Left lung (tissue), 10 donors: ENCODE data around the gene SLC38A10. TPM values are rescaled to one million over a fixed set of nuclear protein-coding genes. Genes with fewer than 3 reads are reported as not detected.

ENCODE experiments used
- ATAC-seq: fragments of 200-7000 bp; cut with Tn5 transposase; one replicate; pipeline ENCODE4 v1.9.1; 2020; ENCODE audit warnings: moderate library complexity
- DNase-seq, 4 donors: peaks; one replicate each; pipeline ENCODE4 v3.0.0-alpha.2; 2013 to 2020
- H3K27ac ChIP-seq, 2 donors: fragments of 200-600 bp; sonication (generic) in 1 of 2; one replicate each; pipeline versions ENCODE4 v1.5.0 to v1.8.0; 2020 to 2021
- H3K27me3 ChIP-seq, 2 donors: fragments of 200-600 bp; sonication (generic) in 1 of 2; one replicate each; pipeline versions ENCODE4 v1.5.0 to v1.8.0; 2020 to 2021
- H3K36me3 ChIP-seq, 2 donors: fragments of 200-600 bp; sonication (generic) in 1 of 2; one replicate each; pipeline versions ENCODE4 v1.5.0 to v1.8.0; 2020 to 2021
- H3K4me1 ChIP-seq, 2 donors: fragments of 200-600 bp; one replicate each; pipeline ENCODE4 v1.8.0; 2021
- H3K4me3 ChIP-seq, 2 donors: fragments of 200-600 bp; sonication (generic) in 1 of 2; one replicate each; pipeline versions ENCODE4 v1.5.0 to v1.8.0; 2020 to 2021; ENCODE audit warnings: mild to moderate bottlenecking in 1 of 2
- H3K9me3 ChIP-seq, 2 donors: fragments of 200-600 bp; sonication (generic) in 1 of 2; one replicate each; pipeline versions ENCODE4 v1.5.0 to v1.8.0; 2020 to 2021
- CTCF ChIP-seq, 2 donors: fragments of 200-600 bp; sonication (generic) in 1 of 2; IDR thresholded peaks; one replicate each; pipeline versions ENCODE4 v1.5.0 to v1.8.0; 2021; ENCODE audit warnings: antibody characterized with exemption in 2 of 2
- intact Hi-C, 2 donors: fragments of 100-400 bp; cut with DNase I; formaldehyde crosslinking; loops; one replicate each; pipeline versions ENCODE4 v1.11.2 to v1.14.2; 2022
- polyA plus RNA-seq, 6 donors: library from polyadenylated mRNA; unstranded; fragments of 120-200 nt; gene quantifications; one replicate each; pipeline ENCODE4 v1.2.1, GENCODE V29; 2013; ENCODE audit not compliant: insufficient read length in 6 of 6
- total RNA-seq, 2 donors: library from RNA; stranded (reverse); fragmentation: NEBNext Ultra II Directional; extraction: Animal tissue kit (Norgen Biotek cat#: 25700); gene quantifications; one replicate each; pipeline ENCODE4 v1.2.1, GENCODE V29; 2021
- donor health status: DM: no; HTN: yes; CAD: no.
- donor health status: DM: no; HTN: no; CAD: no.

Gene SLC38A10
- total and polyA plus RNA-seq, 8 donors: 48.4 to 109 (median 63.0) TPM

- peak; percentile 95 for ATAC-seq
- intact Hi-C loops: loop anchor here in 1 of 2 donors (5.0 to 10.0 kb wide), 2 partner anchors 227 to 350 kb away; no protein-coding TSS in a partner anchor
- H3K9me3 ChIP-seq: no peaks in the 10 kb centered on the region
- H3K27ac ChIP-seq: peak overlapping the region; percentile 34 to 36
- H3K36me3 ChIP-seq: peaks cover 0 to 73% of the 10 kb centered on the region in 2 donors
- peak; percentile 40 for TF ChIP-seq CTCF (IDR thresholded peaks at IDR 0.05)
- H3K4me1 ChIP-seq: peaks cover 12 to 19% of the 10 kb centered on the region in 2 donors
- H3K27me3 ChIP-seq: no peaks in the 10 kb centered on the region
- peak; percentile 79 to 95 (median 89) for DNase-seq
- no peak overlapping the region for H3K4me3 ChIP-seq
These were observed 40.0 kb downstream of the SLC38A10 start for GRCh38 chr17:81254955-81255717.

GRCh38 chr17:81253358-81254131 lies 41.6 kb downstream of the SLC38A10 start:
- H3K36me3 ChIP-seq: peaks cover 0 to 68% of the 10 kb centered on the region in 2 donors
- intact Hi-C loops: loop anchor here in 1 of 2 donors (5.0 to 10.0 kb wide), 2 partner anchors 229 to 351 kb away; no protein-coding TSS in a partner anchor
- TF ChIP-seq CTCF (IDR thresholded peaks at IDR 0.05): peak; percentile 77 to 80
- DNase-seq (peak in 2 of 4 donors; percentile 46 to 55), ATAC-seq (peak; percentile 30)
- H3K4me3 ChIP-seq: no peak overlapping the region
- no peaks in the 10 kb centered on the region for H3K27me3 ChIP-seq
- H3K9me3 ChIP-seq: no peaks in the 10 kb centered on the region
- H3K27ac ChIP-seq: no peak overlapping the region
- peaks cover 12 to 19% of the 10 kb centered on the region in 2 donors for H3K4me1 ChIP-seq

- H3K27ac ChIP-seq: no peak overlapping the region
- H3K9me3 ChIP-seq: no peaks in the 10 kb centered on the region
- ATAC-seq (no peak), DNase-seq (no peak)
- TF ChIP-seq CTCF (IDR thresholded peaks at IDR 0.05): no peak
- H3K4me3 ChIP-seq: no peak overlapping the region
- peaks cover 12 to 19% of the 10 kb centered on the region in 2 donors for H3K4me1 ChIP-seq
- no peaks in the 10 kb centered on the region for H3K27me3 ChIP-seq
- intact Hi-C loops: loop anchor here in 1 of 2 donors (5.0 to 10.0 kb wide), 2 partner anchors 229 to 352 kb away; no protein-coding TSS in a partner anchor
- H3K36me3 ChIP-seq: peaks cover 0 to 67% of the 10 kb centered on the region in 2 donors
These were observed 42.1 kb downstream of the SLC38A10 start for GRCh38 chr17:81252987-81253329.

- no peak overlapping the region for H3K27ac ChIP-seq
- H3K4me1 ChIP-seq: peaks cover 12 to 19% of the 10 kb centered on the region in 2 donors
- H3K27me3 ChIP-seq: no peaks in the 10 kb centered on the region
- no peak overlapping the region for H3K4me3 ChIP-seq
- no peak for ATAC-seq
- TF ChIP-seq CTCF (IDR thresholded peaks at IDR 0.05): no peak
- peak in 1 of 4 donors; percentile 54 for DNase-seq
- peaks cover 0 to 62% of the 10 kb centered on the region in 2 donors for H3K36me3 ChIP-seq
- intact Hi-C loops: loop anchor here in 1 of 2 donors (5.0 to 10.0 kb wide), 2 partner anchors 230 to 352 kb away; no protein-coding TSS in a partner anchor
- no peaks in the 10 kb centered on the region for H3K9me3 ChIP-seq
These were observed 42.7 kb downstream of the SLC38A10 start for GRCh38 chr17:81252326-81252986.
